Left ventricle myocardium inferior (tissue), 1 donor: ENCODE data around the gene PTPRT. TPM values are rescaled to one million over a fixed set of nuclear protein-coding genes. Genes with fewer than 3 reads are reported as not detected.

Experiments used
- DNase-seq: peaks from one replicate; pipeline ENCODE4 v3.0.0-alpha.2; 2020
- H3K27ac ChIP-seq: fragments of 200-600 bp; replicated peaks from 2 replicates; pipeline ENCODE4 v1.8.0; 2021
- H3K27me3 ChIP-seq: fragments of 200-600 bp; 2 replicates; pipeline ENCODE4 v1.8.0; 2021; ENCODE audit warnings: low read depth
- H3K36me3 ChIP-seq: fragments of 200-600 bp; 2 replicates; pipeline ENCODE4 v1.8.0; 2021
- H3K4me1 ChIP-seq: fragments of 200-600 bp; 2 replicates; pipeline ENCODE4 v1.8.0; 2021
- H3K4me3 ChIP-seq: fragments of 200-600 bp; 2 replicates; pipeline ENCODE4 v1.8.0; 2021; ENCODE audit warnings: mild to moderate bottlenecking, moderate library complexity
- H3K9me3 ChIP-seq: fragments of 200-600 bp; replicated peaks from 2 replicates; pipeline ENCODE4 v1.8.0; 2021
- intact Hi-C: fragments of 100-400 bp; cut with micrococcal nuclease; formaldehyde crosslinking; loops from one replicate; pipeline ENCODE4 v1.11.0; 2022
- total RNA-seq: library from RNA; stranded (reverse); fragmentation: NEBNext Ultra II Directional; extraction: Animal tissue kit (Norgen Biotek cat#: 25700); gene quantifications from one replicate; pipeline ENCODE4 v1.2.1, GENCODE V29; 2021
- TF ChIP-seq, protein P1 (sequence below): fragments of 200-600 bp; IDR thresholded peaks from 2 replicates; pipeline ENCODE4 v1.8.0; 2021; ENCODE audit warnings: antibody characterized with exemption, mild to moderate bottlenecking, borderline replicate concordance
- donor health status: DM: no; HTN: yes; CAD: no; lungs with severe emphysema.

The PTPRT gene
- total RNA-seq, 1 donor from 2014 or later = 0.08 TPM

- intact Hi-C loops = no loop called here
- Histone ChIP-seq H3K27ac (no peak overlapping the region), H3K9me3 (peaks cover 26% of the 10 kb centered on the region), H3K27me3 (no peaks in the 10 kb centered on the region), H3K4me3 (no peak overlapping the region), H3K36me3 (no peaks in the 10 kb centered on the region), H3K4me1 (no peaks in the 10 kb centered on the region)
- no peak for DNase-seq
- TF ChIP-seq, protein P1, sequence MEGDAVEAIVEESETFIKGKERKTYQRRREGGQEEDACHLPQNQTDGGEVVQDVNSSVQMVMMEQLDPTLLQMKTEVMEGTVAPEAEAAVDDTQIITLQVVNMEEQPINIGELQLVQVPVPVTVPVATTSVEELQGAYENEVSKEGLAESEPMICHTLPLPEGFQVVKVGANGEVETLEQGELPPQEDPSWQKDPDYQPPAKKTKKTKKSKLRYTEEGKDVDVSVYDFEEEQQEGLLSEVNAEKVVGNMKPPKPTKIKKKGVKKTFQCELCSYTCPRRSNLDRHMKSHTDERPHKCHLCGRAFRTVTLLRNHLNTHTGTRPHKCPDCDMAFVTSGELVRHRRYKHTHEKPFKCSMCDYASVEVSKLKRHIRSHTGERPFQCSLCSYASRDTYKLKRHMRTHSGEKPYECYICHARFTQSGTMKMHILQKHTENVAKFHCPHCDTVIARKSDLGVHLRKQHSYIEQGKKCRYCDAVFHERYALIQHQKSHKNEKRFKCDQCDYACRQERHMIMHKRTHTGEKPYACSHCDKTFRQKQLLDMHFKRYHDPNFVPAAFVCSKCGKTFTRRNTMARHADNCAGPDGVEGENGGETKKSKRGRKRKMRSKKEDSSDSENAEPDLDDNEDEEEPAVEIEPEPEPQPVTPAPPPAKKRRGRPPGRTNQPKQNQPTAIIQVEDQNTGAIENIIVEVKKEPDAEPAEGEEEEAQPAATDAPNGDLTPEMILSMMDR = no peak
Measured at GRCh38 chr20:42572320-42573016, 617.2 kb downstream of the PTPRT start.

DNA sequence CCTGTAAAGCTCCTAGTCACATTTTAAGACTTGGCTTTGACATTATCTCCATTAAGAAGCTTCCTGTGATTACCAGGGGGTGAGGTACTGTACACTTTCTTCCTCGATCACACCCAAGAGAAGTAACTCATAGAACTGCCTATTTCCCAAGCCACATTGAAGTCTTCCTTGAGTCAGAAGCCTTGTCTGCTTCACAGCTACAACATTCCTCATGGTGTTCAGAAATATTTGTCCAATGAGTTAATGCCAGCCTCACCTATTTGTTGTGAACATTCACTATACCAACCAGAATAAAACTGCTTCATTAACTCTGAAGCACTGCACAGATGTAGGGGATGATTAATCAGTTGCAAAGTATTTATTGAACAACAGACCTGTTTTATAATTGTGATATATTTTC is 622.3 kb downstream of the PTPRT start:
- Histone ChIP-seq H3K27ac (no peak overlapping the region), H3K9me3 (peaks cover 22% of the 10 kb centered on the region), H3K36me3 (no peaks in the 10 kb centered on the region), H3K4me1 (no peaks in the 10 kb centered on the region), H3K27me3 (no peaks in the 10 kb centered on the region), H3K4me3 (no peak overlapping the region)
- intact Hi-C loops = no loop called here
- no peak for DNase-seq
- TF ChIP-seq, protein P1 = no peak

GRCh38 chr20:42565235-42565995 is 624.3 kb downstream of the PTPRT start:
- intact Hi-C loops = no loop called here
- no peak for DNase-seq
- Histone ChIP-seq H3K27me3 (no peaks in the 10 kb centered on the region), H3K27ac (no peak overlapping the region), H3K4me3 (no peak overlapping the region), H3K4me1 (no peaks in the 10 kb centered on the region), H3K9me3 (peaks cover 5% of the 10 kb centered on the region), H3K36me3 (no peaks in the 10 kb centered on the region)
- TF ChIP-seq, protein P1 = no peak

DNA sequence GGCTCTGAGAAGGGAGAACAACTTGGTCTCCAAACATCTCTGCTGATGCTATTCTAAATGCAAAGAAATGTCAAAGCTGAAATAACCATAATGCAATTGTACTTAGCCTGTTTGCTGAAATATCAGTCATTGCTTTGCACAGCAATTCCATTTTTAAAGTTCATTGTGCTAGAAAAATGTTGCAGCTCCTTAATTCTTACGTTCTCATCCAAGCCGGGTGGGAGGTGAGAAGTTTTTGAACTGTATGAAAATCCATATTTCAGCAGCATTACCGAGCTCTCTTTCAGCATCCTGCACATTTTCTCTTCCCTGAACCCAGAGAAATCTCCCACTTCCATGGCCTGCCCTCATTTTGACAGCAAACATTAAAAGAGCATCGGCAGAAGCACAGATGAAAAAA is 630.0 kb downstream of the PTPRT start:
- intact Hi-C loops = no loop called here
- Histone ChIP-seq H3K36me3 (no peaks in the 10 kb centered on the region), H3K27me3 (peaks cover 12% of the 10 kb centered on the region), H3K27ac (no peak overlapping the region), H3K9me3 (no peaks in the 10 kb centered on the region), H3K4me3 (no peak overlapping the region), H3K4me1 (no peaks in the 10 kb centered on the region)
- TF ChIP-seq, protein P1 = no peak
- no peak for DNase-seq

DNA sequence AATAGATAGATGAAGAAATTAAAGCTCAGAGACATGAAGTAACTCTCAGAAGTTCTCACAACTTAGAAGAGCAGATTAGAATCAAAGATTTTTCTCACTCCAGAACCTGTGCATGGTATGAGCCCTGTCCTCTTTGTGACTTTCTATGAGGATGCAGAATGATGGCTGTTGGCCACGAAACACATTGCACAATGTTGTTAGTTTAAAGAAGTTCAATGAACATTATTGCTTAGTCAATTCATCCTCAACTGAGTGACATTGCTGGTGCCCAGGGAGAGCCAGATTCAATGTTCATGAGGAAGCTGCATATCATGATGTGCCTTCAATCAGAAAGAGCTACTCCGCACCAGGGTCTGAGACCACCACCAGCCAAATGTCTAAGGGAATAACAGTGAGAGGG is 633.1 kb downstream of the PTPRT start:
- TF ChIP-seq, protein P1 = no peak
- no peak overlapping the region for H3K4me3 ChIP-seq
- intact Hi-C loops = no loop called here
- H3K9me3 ChIP-seq = no peaks in the 10 kb centered on the region
- no peaks in the 10 kb centered on the region for H3K4me1 ChIP-seq
- H3K27ac ChIP-seq = no peak overlapping the region
- H3K27me3 ChIP-seq = peaks cover 12% of the 10 kb centered on the region
- DNase-seq = no peak
- no peaks in the 10 kb centered on the region for H3K36me3 ChIP-seq
